K562 (cell line): ENCODE results near the gene C1QTNF8. TPM values are rescaled to one million over a fixed set of nuclear protein-coding genes. Genes with fewer than 3 reads are reported as not detected.

ENCODE experiments used
- ATAC-seq: fragments of 200-7000 bp; cut with Tn5 transposase; 3 replicates; pipeline ENCODE4 v1.9.1; 2020; ENCODE audit warnings: moderate library complexity
- BruUV-seq: library from RNA; stranded (reverse); fragments of 400-500 nt; replicated peaks from 2 replicates; lab custom pipeline; 2021; lab: Mats Ljungman, UMichigan
- CTCF ChIA-PET: fragments of 300-600 bp; formaldehyde crosslinking; extraction: SDS; loops from one replicate; lab custom pipeline; 2021; ENCODE audit warnings: low intra/inter-chr PET ratio; lab: Yijun Ruan, JAX
- POLR2A ChIA-PET: fragments of 300-600, 350-650 bp; sonication (Branson Sonifier 250); formaldehyde crosslinking; extraction: SDS; loops from one replicate; lab custom pipeline; 2021; ENCODE audit warnings: antibody characterized with exemption, inconsistent platforms; lab: Yijun Ruan, JAX
- DNase-seq, 4 experiments: peaks; one replicate each; pipeline versions ENCODE4 v3.0.0 to v3.0.0-alpha.2; 2011 to 2018; ENCODE audit warnings: low spot score in 3 of 4, mixed read lengths in 3 of 4; ENCODE audit errors: extremely low read depth in 1 of 4
- FAIRE-seq: peaks from 2 replicates; lab custom pipeline; 2011; peaks lifted over from hg19 to GRCh38; lab: Jason Lieb, UNC
- H2AFZ ChIP-seq: 2 replicates; pipeline ENCODE4 v1.6.0; 2011; ENCODE audit warnings: low read depth, low read length, control low read depth, inconsistent platforms
- H3K27ac ChIP-seq: fragments of 200-600 bp; 3 replicates; pipeline ENCODE4 v1.8.0; 2011; ENCODE audit warnings: low read depth, mild to moderate bottlenecking, control low read depth, inconsistent platforms, low read length, moderate library complexity, mixed read lengths; ENCODE audit errors: extremely low read depth
- H3K27me3 ChIP-seq, 2 experiments: fragments of 300-600 bp in 1 of 2; 2 replicates in 1 of 2; 3 replicates in 1 of 2; pipeline versions ENCODE4 v1.6.0 to v1.8.0; 2011; ENCODE audit warnings: inconsistent platforms in 2 of 2, low read length in 2 of 2, mild to moderate bottlenecking in 1 of 2, mixed read lengths in 1 of 2, moderate library complexity in 1 of 2; ENCODE audit not compliant: control insufficient read depth in 2 of 2, insufficient read depth in 2 of 2
- H3K36me3 ChIP-seq: fragments of 300-600 bp; 3 replicates; pipeline ENCODE4 v1.8.0; 2011; ENCODE audit warnings: mild to moderate bottlenecking, low read length, inconsistent platforms; ENCODE audit not compliant: control insufficient read depth, insufficient read depth
- H3K4me1 ChIP-seq, 2 experiments: fragments of 200-600 bp in 1 of 2; replicated peaks in 1 of 2; 2 replicates in 1 of 2; 3 replicates in 1 of 2; pipeline versions ENCODE4 v1.5.1 to v1.8.0; 2011; ENCODE audit warnings: inconsistent platforms in 2 of 2, low read length in 2 of 2, mild to moderate bottlenecking in 1 of 2, mixed read lengths in 1 of 2, moderate library complexity in 1 of 2; ENCODE audit not compliant: control insufficient read depth in 2 of 2, insufficient read depth in 2 of 2
- H3K4me2 ChIP-seq: 2 replicates; pipeline ENCODE4 v1.6.1; 2011; ENCODE audit warnings: low read length, control low read depth, inconsistent platforms, mixed read lengths; ENCODE audit not compliant: insufficient read depth
- H3K4me3 ChIP-seq: fragments of 200-600 bp; sonication (generic), shearing (Covaris generic); 2 replicates; pipeline ENCODE4 v1.5.1; 2016; ENCODE audit warnings: control low read depth, inconsistent platforms
- H3K79me2 ChIP-seq: fragments of 200-600 bp; 3 replicates; pipeline ENCODE4 v1.8.0; 2011; ENCODE audit warnings: low read length, inconsistent platforms; ENCODE audit not compliant: control insufficient read depth, insufficient read depth
- H3K9ac ChIP-seq, 2 experiments: 2 replicates each; pipeline versions ENCODE4 v1.6.0 to v1.6.1; 2011; ENCODE audit warnings: low read depth in 2 of 2, low read length in 2 of 2, control low read depth in 1 of 2, inconsistent platforms in 1 of 2, mild to moderate bottlenecking in 1 of 2, mixed read lengths in 1 of 2; ENCODE audit not compliant: insufficient read depth in 1 of 2
- H3K9me1 ChIP-seq: one replicate; pipeline ENCODE4 v1.6.0; 2011; ENCODE audit warnings: inconsistent platforms, mild to moderate bottlenecking, low read length, moderate library complexity; ENCODE audit not compliant: control insufficient read depth, insufficient read depth
- H3K9me3 ChIP-seq: replicated peaks from 2 replicates; pipeline ENCODE4 v1.5.1; 2011; ENCODE audit warnings: low read depth, low read length, inconsistent platforms; ENCODE audit not compliant: control insufficient read depth, insufficient read depth
- H4K20me1 ChIP-seq: replicated peaks from 2 replicates; pipeline ENCODE4 v1.6.1; 2011; ENCODE audit warnings: low read length, inconsistent platforms, mixed read lengths; ENCODE audit not compliant: control insufficient read depth, insufficient read depth
- FOSL1 ChIP-seq: fragments of 200-800 bp; sonication (Bioruptor generic); conservative IDR thresholded peaks from 2 replicates; pipeline ENCODE4 v1.6.1; 2016; ENCODE audit warnings: missing genetic modification characterization, missing compliant biosample characterization
- GABPB2 ChIP-seq: fragments of 250-450 bp; sonication (Bioruptor Pico); conservative IDR thresholded peaks from 2 replicates; pipeline ENCODE4 v1.5.1; 2021; ENCODE audit warnings: mild to moderate bottlenecking
- SMARCA5 ChIP-seq: fragments of 450-650 bp; IDR thresholded peaks from 2 replicates; pipeline ENCODE4 v1.6.1; 2016
- WGBS: fragments of 100-300 bp; shearing (Covaris generic); methylation state at CpG from one replicate; pipeline ENCODE4 v1.1.6; 2016; ENCODE audit warnings: low coverage, mixed read lengths; ENCODE audit not compliant: insufficient coverage; ENCODE audit errors: missing lambda C conversion rate; 5-methylcytosine and 5-hydroxymethylcytosine counted together
- in situ Hi-C: fragments of 300-500 bp; cut with MboI; formaldehyde crosslinking; loops from 4 replicates; pipeline ENCODE4 v1.15.0; 2018; ENCODE audit warnings: inconsistent platforms, mixed read lengths
- intact Hi-C: fragments of 100-400 bp; cut with micrococcal nuclease; formaldehyde crosslinking; loops from 2 replicates; pipeline ENCODE4 v1.14.2; 2022
- polyA plus RNA-seq, 8 experiments: library from polyadenylated mRNA; depleted of rRNA in 4 of 8; stranded (reverse) in 5 of 8; unstranded in 3 of 8; fragments of >200 nt; fragmentation: Nextera tagmentation in 2 of 8; fragmentation: Illumina TruSeq in 1 of 8; extraction: Ambion mirVana in 2 of 8; extraction: Trizol in 1 of 8; gene quantifications; 2 replicates each; pipeline versions ENCODE4 v1.2.1 to v1.2.3, GENCODE V29; 2011 to 2014; ENCODE audit warnings: inconsistent platforms in 1 of 8, missing spikeins in 1 of 8
- total RNA-seq, 7 experiments: library from RNA; depleted of rRNA in 6 of 7; stranded (reverse); fragments of >200 nt in 6 of 7; fragmentation: Illumina TruSeq in 2 of 7; extraction: Trizol in 2 of 7; gene quantifications; 2 replicates each; pipeline versions ENCODE4 v1.2.1 to v1.2.3, GENCODE V29; 2011 to 2021; ENCODE audit warnings: low replicate concordance in 1 of 7
- TF ChIP-seq, protein P1 (sequence below), 2 experiments: fragments of 450-650 bp in 1 of 2; sonication (generic) in 1 of 2; formaldehyde crosslinking in 1 of 2; IDR thresholded peaks; 2 replicates each; pipeline versions ENCODE4 v1.7.1 to v1.9.0; 2016 to 2022; ENCODE audit warnings: inconsistent platforms in 1 of 2, mild to moderate bottlenecking in 1 of 2, missing genetic modification reagents in 1 of 2
- TF ChIP-seq, protein P2 (sequence below): fragments of 250-450 bp; sonication (Bioruptor Pico); IDR thresholded peaks from 2 replicates; pipeline ENCODE4 v1.4.0; 2020; ENCODE audit warnings: mild to moderate bottlenecking, moderate library complexity, borderline replicate concordance

Gene C1QTNF8
- total and polyA plus RNA-seq, 9 of the 15 experiments (the other 6 are each of a cell fraction or from before 2014, with no cell fraction given) = not detected

DNA sequence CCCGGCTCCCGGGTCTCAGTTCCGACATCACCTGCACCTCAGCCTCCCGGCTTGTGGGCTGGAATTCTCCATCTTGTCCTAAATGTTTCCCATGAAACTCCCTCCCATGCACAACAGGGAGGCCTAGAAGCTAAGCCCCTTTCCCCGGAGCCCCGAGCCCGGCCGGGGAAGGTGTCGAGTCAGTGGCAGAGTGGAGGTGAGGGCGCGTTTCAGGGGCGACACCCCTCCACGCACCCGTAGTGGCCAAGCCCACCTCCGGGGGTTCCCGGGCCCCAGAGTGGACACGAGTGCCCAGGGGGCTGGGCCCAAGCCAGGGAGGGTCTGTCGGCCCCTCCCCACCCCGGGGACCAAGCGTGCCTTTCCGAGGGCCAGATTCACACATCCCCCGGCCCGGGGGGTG, 25.0 kb upstream of the C1QTNF8 start:
- Histone ChIP-seq H3K27ac (no peak overlapping the region), H3K36me3 (no peaks in the 10 kb centered on the region), H3K9ac (no peak overlapping the region), H3K4me2 (no peak overlapping the region), H3K9me1 (no peaks in the 10 kb centered on the region), H3K79me2 (no peaks in the 10 kb centered on the region), H3K4me1 (peaks cover 0 to 82% of the 10 kb centered on the region in 2 experiments; a peak in 2 of 5 replicates), H4K20me1 (peaks cover 13% of the 10 kb centered on the region), H3K4me3 (no peak overlapping the region), H3K9me3 (no peaks in the 10 kb centered on the region), H3K27me3 (peaks cover 7 to 71% of the 10 kb centered on the region in 2 experiments; a peak in 3 of 5 replicates), H2AFZ (no peak overlapping the region)
- ChIA-PET POLR2A (no interaction called here), CTCF (no interaction called here)
- DNase-seq (no peak), ATAC-seq (no peak), FAIRE-seq (no peak)
- intact Hi-C loops = no loop called here
- BruUV-seq = no TSS peak
- TF ChIP-seq, protein P1, sequence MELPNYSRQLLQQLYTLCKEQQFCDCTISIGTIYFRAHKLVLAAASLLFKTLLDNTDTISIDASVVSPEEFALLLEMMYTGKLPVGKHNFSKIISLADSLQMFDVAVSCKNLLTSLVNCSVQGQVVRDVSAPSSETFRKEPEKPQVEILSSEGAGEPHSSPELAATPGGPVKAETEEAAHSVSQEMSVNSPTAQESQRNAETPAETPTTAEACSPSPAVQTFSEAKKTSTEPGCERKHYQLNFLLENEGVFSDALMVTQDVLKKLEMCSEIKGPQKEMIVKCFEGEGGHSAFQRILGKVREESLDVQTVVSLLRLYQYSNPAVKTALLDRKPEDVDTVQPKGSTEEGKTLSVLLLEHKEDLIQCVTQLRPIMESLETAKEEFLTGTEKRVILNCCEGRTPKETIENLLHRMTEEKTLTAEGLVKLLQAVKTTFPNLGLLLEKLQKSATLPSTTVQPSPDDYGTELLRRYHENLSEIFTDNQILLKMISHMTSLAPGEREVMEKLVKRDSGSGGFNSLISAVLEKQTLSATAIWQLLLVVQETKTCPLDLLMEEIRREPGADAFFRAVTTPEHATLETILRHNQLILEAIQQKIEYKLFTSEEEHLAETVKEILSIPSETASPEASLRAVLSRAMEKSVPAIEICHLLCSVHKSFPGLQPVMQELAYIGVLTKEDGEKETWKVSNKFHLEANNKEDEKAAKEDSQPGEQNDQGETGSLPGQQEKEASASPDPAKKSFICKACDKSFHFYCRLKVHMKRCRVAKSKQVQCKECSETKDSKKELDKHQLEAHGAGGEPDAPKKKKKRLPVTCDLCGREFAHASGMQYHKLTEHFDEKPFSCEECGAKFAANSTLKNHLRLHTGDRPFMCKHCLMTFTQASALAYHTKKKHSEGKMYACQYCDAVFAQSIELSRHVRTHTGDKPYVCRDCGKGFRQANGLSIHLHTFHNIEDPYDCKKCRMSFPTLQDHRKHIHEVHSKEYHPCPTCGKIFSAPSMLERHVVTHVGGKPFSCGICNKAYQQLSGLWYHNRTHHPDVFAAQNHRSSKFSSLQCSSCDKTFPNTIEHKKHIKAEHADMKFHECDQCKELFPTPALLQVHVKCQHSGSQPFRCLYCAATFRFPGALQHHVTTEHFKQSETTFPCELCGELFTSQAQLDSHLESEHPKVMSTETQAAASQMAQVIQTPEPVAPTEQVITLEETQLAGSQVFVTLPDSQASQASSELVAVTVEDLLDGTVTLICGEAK (IDR thresholded peaks at IDR 0.05) = no peak
- TF ChIP-seq, protein P1 (CRISPR knock-in tag; IDR thresholded peaks at IDR 0.05) = no peak
- no peak for TF ChIP-seq SMARCA5
- TF ChIP-seq, protein P2, sequence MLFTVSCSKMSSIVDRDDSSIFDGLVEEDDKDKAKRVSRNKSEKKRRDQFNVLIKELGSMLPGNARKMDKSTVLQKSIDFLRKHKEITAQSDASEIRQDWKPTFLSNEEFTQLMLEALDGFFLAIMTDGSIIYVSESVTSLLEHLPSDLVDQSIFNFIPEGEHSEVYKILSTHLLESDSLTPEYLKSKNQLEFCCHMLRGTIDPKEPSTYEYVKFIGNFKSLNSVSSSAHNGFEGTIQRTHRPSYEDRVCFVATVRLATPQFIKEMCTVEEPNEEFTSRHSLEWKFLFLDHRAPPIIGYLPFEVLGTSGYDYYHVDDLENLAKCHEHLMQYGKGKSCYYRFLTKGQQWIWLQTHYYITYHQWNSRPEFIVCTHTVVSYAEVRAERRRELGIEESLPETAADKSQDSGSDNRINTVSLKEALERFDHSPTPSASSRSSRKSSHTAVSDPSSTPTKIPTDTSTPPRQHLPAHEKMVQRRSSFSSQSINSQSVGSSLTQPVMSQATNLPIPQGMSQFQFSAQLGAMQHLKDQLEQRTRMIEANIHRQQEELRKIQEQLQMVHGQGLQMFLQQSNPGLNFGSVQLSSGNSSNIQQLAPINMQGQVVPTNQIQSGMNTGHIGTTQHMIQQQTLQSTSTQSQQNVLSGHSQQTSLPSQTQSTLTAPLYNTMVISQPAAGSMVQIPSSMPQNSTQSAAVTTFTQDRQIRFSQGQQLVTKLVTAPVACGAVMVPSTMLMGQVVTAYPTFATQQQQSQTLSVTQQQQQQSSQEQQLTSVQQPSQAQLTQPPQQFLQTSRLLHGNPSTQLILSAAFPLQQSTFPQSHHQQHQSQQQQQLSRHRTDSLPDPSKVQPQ (CRISPR knock-in tag) = no peak
- no peak for TF ChIP-seq FOSL1
- TF ChIP-seq GABPB2 (CRISPR knock-in tag) = no peak
- in situ Hi-C loops = no loop called here
- WGBS = 8% methylated on average over 21 of the region's 23 CpGs
